ENCODE measurements around the gene UBL5. TPM values are rescaled to one million over a fixed set of nuclear protein-coding genes. Genes with fewer than 3 reads are reported as not detected.

The UBL5 gene
- total RNA-seq, 1 experiment from 2014 or later, result 345 TPM

- CTCF ChIA-PET, result no interaction called here
- no peak for TF ChIP-seq CTCF (IDR thresholded peaks at IDR 0.05; ENCODE audit: insufficient read depth in 1 of 2, low read depth in 1 of 2, low read length in 1 of 2, severe bottlenecking in 1 of 2, unreplicated experiment in 1 of 2)
- Histone ChIP-seq H3K9me3 (no peaks in the 10 kb centered on the region), H3K27me3 (replicated peaks; ENCODE audit: control insufficient read depth, insufficient read depth, low read length) (no peaks in the 10 kb centered on the region), H3K4me3 (ENCODE audit: low read depth, low read length) (no peak overlapping the region), H3K4me1 (no peaks in the 10 kb centered on the region), H3K36me3 (ENCODE audit: control insufficient read depth, insufficient read depth, low read length) (no peaks in the 10 kb centered on the region)
- Mint-ChIP-seq H3K27me3 (ENCODE audit: insufficient read depth, unreplicated experiment) (peaks cover 3% of the 10 kb centered on the region), H3K9me3 (ENCODE audit: unreplicated experiment) (peaks cover 5% of the 10 kb centered on the region), H3K36me3 (ENCODE audit: insufficient read depth, unreplicated experiment) (peaks cover 4% of the 10 kb centered on the region), H3K27ac (ENCODE audit: unreplicated experiment) (no peak overlapping the region), H3K4me3 (ENCODE audit: unreplicated experiment) (no peak overlapping the region), H3K4me1 (ENCODE audit: low read depth, unreplicated experiment) (no peaks in the 10 kb centered on the region)
- POLR2A ChIA-PET, result interaction anchor here (0.6 kb wide), 1 partner anchor 30 kb away, joined by 3 read pairs; no protein-coding TSS in a partner anchor
- intact Hi-C loops (cut with micrococcal nuclease; ENCODE audit: unreplicated experiment), result no loop called here
- BruUV-seq (replicated peaks), result no TSS peak
- DNase-seq, result no peak
Measured at GRCh38 chr19:9858766-9859165, 31.0 kb downstream of the UBL5 start.

GRCh38 chr19:9860407-9860806 is 32.7 kb downstream of the UBL5 start:
- no TSS peak for BruUV-seq (replicated peaks)
- no peak for DNase-seq
- H3K4me3 Mint-ChIP-seq (ENCODE audit: unreplicated experiment), result no peak overlapping the region
- H3K4me3 ChIP-seq (ENCODE audit: low read depth, low read length), result no peak overlapping the region
- no peaks in the 10 kb centered on the region for H3K9me3 Mint-ChIP-seq (ENCODE audit: unreplicated experiment)
- H3K36me3 ChIP-seq (ENCODE audit: control insufficient read depth, insufficient read depth, low read length), result no peaks in the 10 kb centered on the region
- H3K27me3 Mint-ChIP-seq (ENCODE audit: insufficient read depth, unreplicated experiment), result peaks cover 3% of the 10 kb centered on the region
- ChIA-PET POLR2A (no interaction called here), CTCF (interaction anchor here (0.6 kb wide), 2 partner anchors 62 to 80 kb away, joined by 3 read pairs; no protein-coding TSS in a partner anchor)
- intact Hi-C loops (cut with micrococcal nuclease; ENCODE audit: unreplicated experiment), result no loop called here
- TF ChIP-seq CTCF (IDR thresholded peaks at IDR 0.05; ENCODE audit: insufficient read depth in 1 of 2, low read depth in 1 of 2, low read length in 1 of 2, severe bottlenecking in 1 of 2, unreplicated experiment in 1 of 2), result no peak
- no peaks in the 10 kb centered on the region for H3K9me3 ChIP-seq
- no peaks in the 10 kb centered on the region for H3K27me3 ChIP-seq (replicated peaks; ENCODE audit: control insufficient read depth, insufficient read depth, low read length)
- H3K4me1 ChIP-seq, result no peaks in the 10 kb centered on the region
- H3K4me1 Mint-ChIP-seq (ENCODE audit: low read depth, unreplicated experiment), result no peaks in the 10 kb centered on the region
- no peak overlapping the region for H3K27ac Mint-ChIP-seq (ENCODE audit: unreplicated experiment)
- H3K36me3 Mint-ChIP-seq (ENCODE audit: insufficient read depth, unreplicated experiment), result no peaks in the 10 kb centered on the region

- POLR2A ChIA-PET, result no interaction called here
- no peaks in the 10 kb centered on the region for H3K4me1 ChIP-seq
- no peak for TF ChIP-seq CTCF (IDR thresholded peaks at IDR 0.05; ENCODE audit: insufficient read depth in 1 of 2, low read depth in 1 of 2, low read length in 1 of 2, severe bottlenecking in 1 of 2, unreplicated experiment in 1 of 2)
- Mint-ChIP-seq H3K4me1 (ENCODE audit: low read depth, unreplicated experiment) (no peaks in the 10 kb centered on the region), H3K36me3 (ENCODE audit: insufficient read depth, unreplicated experiment) (no peaks in the 10 kb centered on the region), H3K27me3 (ENCODE audit: insufficient read depth, unreplicated experiment) (peaks cover 3% of the 10 kb centered on the region), H3K9me3 (ENCODE audit: unreplicated experiment) (no peaks in the 10 kb centered on the region), H3K27ac (ENCODE audit: unreplicated experiment) (no peak overlapping the region), H3K4me3 (ENCODE audit: unreplicated experiment) (no peak overlapping the region)
- H3K4me3 ChIP-seq (ENCODE audit: low read depth, low read length), result no peak overlapping the region
- no peaks in the 10 kb centered on the region for H3K9me3 ChIP-seq
- CTCF ChIA-PET, result no interaction called here
- H3K27me3 ChIP-seq (replicated peaks; ENCODE audit: control insufficient read depth, insufficient read depth, low read length), result no peaks in the 10 kb centered on the region
- no peaks in the 10 kb centered on the region for H3K36me3 ChIP-seq (ENCODE audit: control insufficient read depth, insufficient read depth, low read length)
- no TSS peak for BruUV-seq (replicated peaks)
- no peak for DNase-seq
- intact Hi-C loops (cut with micrococcal nuclease; ENCODE audit: unreplicated experiment), result no loop called here
Measured at GRCh38 chr19:9861503-9861902, 33.8 kb downstream of the UBL5 start.

All from Caco-2 (cell line).